ENCODE results near the gene OR2T11. TPM values are rescaled to one million over a fixed set of nuclear protein-coding genes. Genes with fewer than 3 reads are reported as not detected.
"Not testable (repeated sequence)": the region's sequence is repeated elsewhere in the genome, so short reads cannot be mapped to it uniquely, and the experiment has no call there.

Gene OR2T11
- total RNA-seq, 1 experiment from 2014 or later, result not detected

- H2BK5ac ChIP-seq (ENCODE audit: insufficient read length, low read length); H3K4me3 Mint-ChIP-seq; H2BK15ac ChIP-seq (ENCODE audit: low read depth, low read length); H3K27me3 Mint-ChIP-seq (ENCODE audit: low read depth); H2BK12ac ChIP-seq (ENCODE audit: insufficient read length, low read depth, low read length); H3K4me1 Mint-ChIP-seq; H2BK120ac ChIP-seq (ENCODE audit: low read depth, low read length, poor library complexity, severe bottlenecking); H3K4ac ChIP-seq (ENCODE audit: low read depth, low read length); H3K4me1 ChIP-seq (ENCODE audit: insufficient read depth, low read length); H3K56ac ChIP-seq (ENCODE audit: insufficient read length, low read depth, low read length); H3K27ac Mint-ChIP-seq; H3K23ac ChIP-seq (ENCODE audit: insufficient read length, low read depth, low read length); H4K5ac ChIP-seq (ENCODE audit: insufficient read length, low read depth, low read length); H2AFZ ChIP-seq (ENCODE audit: low read length); H2AK5ac ChIP-seq (ENCODE audit: insufficient read length, low read length); H3K36me3 Mint-ChIP-seq (ENCODE audit: insufficient read depth in 1 of 3, low read depth in 3 of 3); H3K27ac ChIP-seq (ENCODE audit: insufficient read length, low read depth, low read length); H3K4me2 ChIP-seq (ENCODE audit: insufficient read depth, insufficient read length, low read length); H4K8ac ChIP-seq (replicated peaks; ENCODE audit: insufficient read length, low read depth, low read length); H3K9ac ChIP-seq (ENCODE audit: extremely low read depth, insufficient read length, low read length); H3K79me2 ChIP-seq (ENCODE audit: insufficient read depth, low read length); H3K14ac ChIP-seq (ENCODE audit: insufficient read depth, low read length); H4K91ac ChIP-seq (ENCODE audit: insufficient read length, low read depth, low read length); H3K79me1 ChIP-seq (ENCODE audit: insufficient read depth, low read depth, low read length, poor library complexity, severe bottlenecking); H3K18ac ChIP-seq (ENCODE audit: insufficient read length, low read depth, low read length); DNase-seq; H4K20me1 ChIP-seq (ENCODE audit: control insufficient read depth, insufficient read depth, insufficient read length); H3T11ph ChIP-seq (ENCODE audit: low read length); H2BK20ac ChIP-seq (ENCODE audit: low read depth, low read length, poor library complexity, severe bottlenecking); H3K27me3 ChIP-seq (ENCODE audit: insufficient read depth, low read length); H3K9me3 ChIP-seq (ENCODE audit: control insufficient read depth, low read depth, low read length); H3K23me2 ChIP-seq (ENCODE audit: insufficient read length, low read depth, low read length, poor library complexity, severe bottlenecking): not testable (repeated sequence)
- no CpG with 5 or more reads among the region's 1 CpG for WGBS (ENCODE audit: extremely low coverage, insufficient read length, low lambda C conversion rate)
- peaks cover 26 to 40% of the 10 kb centered on the region in 2 experiments for H3K9me3 Mint-ChIP-seq
Measured at GRCh38 chr1:248648770-248649536, 14.1 kb upstream of the OR2T11 start.

DNA sequence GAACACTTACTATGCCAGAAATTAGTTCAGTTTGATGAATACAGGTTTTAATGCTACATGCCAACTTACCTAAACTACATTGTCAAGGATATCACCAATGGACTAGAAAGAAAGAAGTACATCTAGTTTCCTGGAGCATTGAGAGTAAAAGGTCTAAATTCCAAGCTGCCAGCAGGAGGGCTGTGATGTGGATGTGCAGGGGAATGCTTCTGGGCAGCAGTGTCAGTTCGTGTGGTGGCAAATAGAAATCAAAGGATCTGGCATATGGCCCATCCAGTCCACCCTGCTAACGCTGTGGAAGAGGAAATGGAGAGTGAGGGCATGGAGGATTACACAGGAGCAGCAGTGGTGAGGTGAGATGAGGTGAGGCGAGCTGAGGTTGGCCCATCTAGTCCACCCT is 10.3 kb upstream of the OR2T11 start, which contains the start of gene OR2T35:
Gene OR2T35 (minus strand): TSS at position 101 of the 400 bp plus-strand sequence. CDS start 6,020 bp downstream, outside the sequence.
- H3K9ac ChIP-seq (ENCODE audit: extremely low read depth, insufficient read length, low read length); H3K56ac ChIP-seq (ENCODE audit: insufficient read length, low read depth, low read length); H3K36me3 Mint-ChIP-seq (ENCODE audit: insufficient read depth in 1 of 3, low read depth in 3 of 3); H3K4me2 ChIP-seq (ENCODE audit: insufficient read depth, insufficient read length, low read length); H3K23ac ChIP-seq (ENCODE audit: insufficient read length, low read depth, low read length); H2BK20ac ChIP-seq (ENCODE audit: low read depth, low read length, poor library complexity, severe bottlenecking); H2BK15ac ChIP-seq (ENCODE audit: low read depth, low read length); H2BK5ac ChIP-seq (ENCODE audit: insufficient read length, low read length); H2BK120ac ChIP-seq (ENCODE audit: low read depth, low read length, poor library complexity, severe bottlenecking); H3T11ph ChIP-seq (ENCODE audit: low read length); H3K4me1 ChIP-seq (ENCODE audit: insufficient read depth, low read length); H2BK12ac ChIP-seq (ENCODE audit: insufficient read length, low read depth, low read length); H4K91ac ChIP-seq (ENCODE audit: insufficient read length, low read depth, low read length); H3K27me3 ChIP-seq (ENCODE audit: insufficient read depth, low read length); H3K27me3 Mint-ChIP-seq (ENCODE audit: low read depth); H4K8ac ChIP-seq (replicated peaks; ENCODE audit: insufficient read length, low read depth, low read length); H4K5ac ChIP-seq (ENCODE audit: insufficient read length, low read depth, low read length); H3K27ac Mint-ChIP-seq; H2AK5ac ChIP-seq (ENCODE audit: insufficient read length, low read length); H4K20me1 ChIP-seq (ENCODE audit: control insufficient read depth, insufficient read depth, insufficient read length); H2AFZ ChIP-seq (ENCODE audit: low read length); H3K18ac ChIP-seq (ENCODE audit: insufficient read length, low read depth, low read length); H3K4ac ChIP-seq (ENCODE audit: low read depth, low read length); H3K27ac ChIP-seq (ENCODE audit: insufficient read length, low read depth, low read length); H3K4me1 Mint-ChIP-seq; H3K23me2 ChIP-seq (ENCODE audit: insufficient read length, low read depth, low read length, poor library complexity, severe bottlenecking); H3K9me3 ChIP-seq (ENCODE audit: control insufficient read depth, low read depth, low read length); H3K79me2 ChIP-seq (ENCODE audit: insufficient read depth, low read length); H3K4me3 Mint-ChIP-seq; H3K14ac ChIP-seq (ENCODE audit: insufficient read depth, low read length); H3K79me1 ChIP-seq (ENCODE audit: insufficient read depth, low read depth, low read length, poor library complexity, severe bottlenecking); DNase-seq: not testable (repeated sequence)
- peaks cover 17 to 33% of the 10 kb centered on the region in 2 experiments; a peak in 4 of 5 replicates for H3K9me3 Mint-ChIP-seq
- WGBS (ENCODE audit: extremely low coverage, insufficient read length, low lambda C conversion rate), result no CpG with 5 or more reads among the region's 3 CpGs
